ENCODE results near the gene TMF1. TPM values are rescaled to one million over a fixed set of nuclear protein-coding genes. Genes with fewer than 3 reads are reported as not detected.
A peak's percentile ranks its signal among the peaks of the same experiment; 100 is the strongest.

TMF1 gene
- total RNA-seq, 1 donor from 2014 or later, result 30.1 TPM

DNA sequence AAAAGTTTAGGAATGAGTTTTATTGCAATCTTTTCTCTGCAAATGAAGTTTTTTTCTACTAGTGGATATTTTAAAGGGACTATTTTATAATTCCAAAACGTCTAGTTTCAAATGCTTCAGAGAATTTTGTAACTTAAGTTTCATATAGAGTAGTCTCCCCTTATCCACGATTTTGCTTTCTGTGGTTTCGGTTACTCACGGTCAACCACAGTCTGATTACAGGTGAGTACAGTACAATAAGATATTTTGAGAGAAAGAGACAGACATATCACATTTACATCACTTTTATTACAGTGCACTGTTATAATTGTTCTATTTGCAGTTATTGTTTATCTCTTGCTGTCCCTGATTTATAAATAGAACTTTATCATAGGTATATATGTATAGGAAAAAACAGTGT, 31.3 kb downstream of the TMF1 start:
- no peak for DNase-seq (ENCODE audit: low spot score, unreplicated experiment)
- no peak overlapping the region for H3K4me3 Mint-ChIP-seq (ENCODE audit: low read depth)
- H3K36me3 Mint-ChIP-seq (ENCODE audit: insufficient read depth), result peaks cover 16% of the 10 kb centered on the region
- no peak overlapping the region for H3K27ac Mint-ChIP-seq
- no peaks in the 10 kb centered on the region for H3K9me3 Mint-ChIP-seq (ENCODE audit: low read depth)
- no peaks in the 10 kb centered on the region for H3K27me3 Mint-ChIP-seq
- H3K4me1 Mint-ChIP-seq (ENCODE audit: low read depth), result no peaks in the 10 kb centered on the region
- TF ChIP-seq, protein P1, sequence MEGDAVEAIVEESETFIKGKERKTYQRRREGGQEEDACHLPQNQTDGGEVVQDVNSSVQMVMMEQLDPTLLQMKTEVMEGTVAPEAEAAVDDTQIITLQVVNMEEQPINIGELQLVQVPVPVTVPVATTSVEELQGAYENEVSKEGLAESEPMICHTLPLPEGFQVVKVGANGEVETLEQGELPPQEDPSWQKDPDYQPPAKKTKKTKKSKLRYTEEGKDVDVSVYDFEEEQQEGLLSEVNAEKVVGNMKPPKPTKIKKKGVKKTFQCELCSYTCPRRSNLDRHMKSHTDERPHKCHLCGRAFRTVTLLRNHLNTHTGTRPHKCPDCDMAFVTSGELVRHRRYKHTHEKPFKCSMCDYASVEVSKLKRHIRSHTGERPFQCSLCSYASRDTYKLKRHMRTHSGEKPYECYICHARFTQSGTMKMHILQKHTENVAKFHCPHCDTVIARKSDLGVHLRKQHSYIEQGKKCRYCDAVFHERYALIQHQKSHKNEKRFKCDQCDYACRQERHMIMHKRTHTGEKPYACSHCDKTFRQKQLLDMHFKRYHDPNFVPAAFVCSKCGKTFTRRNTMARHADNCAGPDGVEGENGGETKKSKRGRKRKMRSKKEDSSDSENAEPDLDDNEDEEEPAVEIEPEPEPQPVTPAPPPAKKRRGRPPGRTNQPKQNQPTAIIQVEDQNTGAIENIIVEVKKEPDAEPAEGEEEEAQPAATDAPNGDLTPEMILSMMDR (IDR thresholded peaks at IDR 0.05; ENCODE audit: unreplicated experiment), result no peak

DNA sequence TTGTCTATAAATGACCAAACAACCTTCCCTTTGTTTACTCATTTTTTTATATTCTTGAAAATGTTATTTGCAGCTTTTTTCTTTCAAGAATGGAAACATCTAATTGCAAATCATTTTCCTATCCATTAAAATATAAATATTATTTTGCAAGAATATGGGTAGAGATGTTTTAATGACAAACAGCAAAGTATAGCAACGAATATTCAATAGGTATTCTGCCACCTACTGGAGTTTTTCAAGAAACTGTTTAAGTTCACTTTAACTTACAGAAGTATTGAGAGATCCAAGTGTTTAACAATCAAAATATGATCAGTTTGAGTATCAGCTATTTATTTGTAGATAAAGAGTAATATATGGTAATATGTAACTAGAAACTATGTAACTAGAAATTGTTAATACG, 31.7 kb downstream of the TMF1 start:
- Mint-ChIP-seq H3K9me3 (ENCODE audit: low read depth) (no peaks in the 10 kb centered on the region), H3K27me3 (no peaks in the 10 kb centered on the region), H3K27ac (no peak overlapping the region), H3K36me3 (ENCODE audit: insufficient read depth) (peaks cover 12% of the 10 kb centered on the region), H3K4me3 (ENCODE audit: low read depth) (no peak overlapping the region), H3K4me1 (ENCODE audit: low read depth) (no peaks in the 10 kb centered on the region)
- TF ChIP-seq, protein P1 (IDR thresholded peaks at IDR 0.05; ENCODE audit: unreplicated experiment), result peak; percentile 45
- no peak for DNase-seq (ENCODE audit: low spot score, unreplicated experiment)

DNA sequence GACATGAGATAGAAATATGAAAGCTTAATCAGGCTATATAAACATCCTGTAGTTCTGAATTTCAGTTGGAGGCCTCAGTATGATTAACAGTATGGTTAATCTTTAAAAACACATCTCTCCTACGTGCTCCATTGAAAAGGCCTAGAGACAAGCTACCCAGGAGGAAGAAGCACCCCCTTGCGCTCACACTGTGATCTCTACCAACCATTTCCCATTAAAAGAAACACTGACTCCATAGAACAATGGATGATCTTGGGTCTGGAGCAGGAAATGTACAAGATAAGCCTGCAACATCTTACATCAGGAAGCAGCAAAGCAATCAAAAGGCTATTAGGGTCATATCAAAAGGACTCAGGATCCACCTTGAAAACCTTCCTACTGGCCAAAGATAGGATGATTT, 35.2 kb downstream of the TMF1 start:
- H3K9me3 Mint-ChIP-seq (ENCODE audit: low read depth), result no peaks in the 10 kb centered on the region
- DNase-seq (ENCODE audit: low spot score, unreplicated experiment), result no peak
- peaks cover 3% of the 10 kb centered on the region for H3K27me3 Mint-ChIP-seq
- peaks cover 8% of the 10 kb centered on the region for H3K36me3 Mint-ChIP-seq (ENCODE audit: insufficient read depth)
- no peak overlapping the region for H3K27ac Mint-ChIP-seq
- TF ChIP-seq, protein P1 (IDR thresholded peaks at IDR 0.05; ENCODE audit: unreplicated experiment), result no peak
- peaks cover 8% of the 10 kb centered on the region for H3K4me1 Mint-ChIP-seq (ENCODE audit: low read depth)
- H3K4me3 Mint-ChIP-seq (ENCODE audit: low read depth), result no peak overlapping the region

DNA sequence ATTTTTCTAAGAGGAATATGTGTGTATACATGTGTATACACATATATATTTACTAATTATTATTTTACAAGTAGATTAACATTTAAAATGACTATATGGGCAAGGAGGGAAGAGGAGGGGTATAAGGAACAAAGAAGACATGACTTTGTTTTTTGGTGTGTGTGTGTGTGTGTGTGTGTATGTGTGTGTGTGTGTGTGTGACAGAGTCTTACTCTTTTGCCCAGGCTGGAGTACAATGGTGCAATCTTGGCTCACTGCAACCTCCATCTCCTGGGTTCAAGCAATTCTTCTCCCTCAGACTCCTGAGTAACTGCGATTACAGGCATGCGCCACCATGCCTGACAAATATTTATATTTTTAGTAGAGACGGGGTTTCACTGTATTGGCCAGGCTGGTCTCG, 36.0 kb downstream of the TMF1 start:
- no peak overlapping the region for H3K4me3 Mint-ChIP-seq (ENCODE audit: low read depth)
- no peaks in the 10 kb centered on the region for H3K9me3 Mint-ChIP-seq (ENCODE audit: low read depth)
- peaks cover 8% of the 10 kb centered on the region for H3K4me1 Mint-ChIP-seq (ENCODE audit: low read depth)
- H3K27me3 Mint-ChIP-seq, result peaks cover 3% of the 10 kb centered on the region
- H3K36me3 Mint-ChIP-seq (ENCODE audit: insufficient read depth), result peaks cover 6% of the 10 kb centered on the region
- TF ChIP-seq, protein P1 (IDR thresholded peaks at IDR 0.05; ENCODE audit: unreplicated experiment), result no peak
- H3K27ac Mint-ChIP-seq, result no peak overlapping the region
- DNase-seq (ENCODE audit: low spot score, unreplicated experiment), result no peak

DNA sequence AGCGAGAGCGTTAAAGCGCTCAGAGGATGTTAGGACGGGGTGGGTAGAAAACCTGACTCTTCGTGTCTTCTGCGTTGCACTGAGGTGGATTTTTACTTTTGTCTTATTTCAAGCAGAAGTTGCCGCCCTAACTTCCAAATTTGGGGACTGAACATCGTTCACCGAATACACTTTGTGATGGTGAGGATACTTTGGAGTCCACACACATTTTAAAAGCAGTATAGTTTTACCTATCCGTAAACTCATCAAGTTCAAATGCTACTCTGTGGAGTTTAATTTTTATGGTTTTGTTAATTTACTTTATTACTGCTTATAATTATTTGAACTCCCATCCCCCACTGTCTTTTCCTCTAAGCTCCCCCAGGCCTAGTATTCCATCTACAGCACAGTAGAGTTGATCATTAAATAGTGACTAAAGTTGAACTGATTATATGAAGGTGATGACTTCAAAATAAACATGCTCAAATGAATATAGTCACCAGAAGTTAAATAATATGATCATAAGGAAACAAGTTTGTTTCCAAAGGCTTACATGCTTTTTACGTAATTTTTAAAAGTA, 38.0 kb downstream of the TMF1 start:
- no peak for DNase-seq (ENCODE audit: low spot score, unreplicated experiment)
- Mint-ChIP-seq H3K4me1 (ENCODE audit: low read depth) (peaks cover 8% of the 10 kb centered on the region), H3K27me3 (peaks cover 3% of the 10 kb centered on the region), H3K36me3 (ENCODE audit: insufficient read depth) (peaks cover 7% of the 10 kb centered on the region), H3K4me3 (ENCODE audit: low read depth) (peak overlapping the region; percentile 74), H3K27ac (no peak overlapping the region), H3K9me3 (ENCODE audit: low read depth) (no peaks in the 10 kb centered on the region)
- TF ChIP-seq, protein P1 (IDR thresholded peaks at IDR 0.05; ENCODE audit: unreplicated experiment), result no peak

Data from progenitor cell of endocrine pancreas (in vitro differentiated cells).